H1 (cell line): ENCODE measurements around the gene PLCB1.

Experiments used
- CHD1 ChIP-seq: IDR thresholded peaks from 2 replicates; pipeline ENCODE4 v1.6.1; 2012; ENCODE audit warnings: low read depth, low read length, improper control_type of control experiment
- EP300 ChIP-seq, 2 experiments: IDR thresholded peaks; 1 replicate in 1 of 2; 2 replicates in 1 of 2; pipeline ENCODE4 v1.6.1; 2011 to 2012; ENCODE audit warnings: low read depth in 2 of 2, low read length in 2 of 2, mild to moderate bottlenecking in 2 of 2, borderline replicate concordance in 1 of 2, inconsistent platforms in 1 of 2, moderate library complexity in 1 of 2
- EZH2 ChIP-seq: fragments of 200-600 bp; sonication (generic); IDR thresholded peaks from 2 replicates; pipeline ENCODE4 v1.7.1; 2012; ENCODE audit warnings: low read depth, mild to moderate bottlenecking, moderate library complexity, low read length, inconsistent platforms; ENCODE audit not compliant: severe bottlenecking
- GABPA ChIP-seq: IDR thresholded peaks from 2 replicates; pipeline ENCODE4 v1.6.1; 2011; ENCODE audit warnings: mild to moderate bottlenecking, low read length, moderate library complexity, borderline replicate concordance; ENCODE audit not compliant: insufficient read depth
- MAFK ChIP-seq: IDR thresholded peaks from 2 replicates; pipeline ENCODE4 v1.6.1; 2012; ENCODE audit warnings: low read depth, mild to moderate bottlenecking, improper control_type of control experiment, low read length
- NRF1 ChIP-seq: IDR thresholded peaks from 2 replicates; pipeline ENCODE4 v1.6.1; 2011; ENCODE audit warnings: mild to moderate bottlenecking, low read depth, low read length, improper control_type of control experiment
- POLR2AphosphoS5 ChIP-seq: IDR thresholded peaks from 2 replicates; pipeline ENCODE4 v1.6.1; 2011; ENCODE audit warnings: low read depth, low read length
- SP1 ChIP-seq: IDR thresholded peaks from 2 replicates; pipeline ENCODE4 v1.6.1; 2011; ENCODE audit warnings: low read depth, low read length
- TF ChIP-seq, protein P1 (sequence below), 3 experiments: IDR thresholded peaks; 1 replicate in 2 of 3; 2 replicates in 1 of 3; pipeline versions ENCODE4 v1.5.1 to v1.6.1; 2011; ENCODE audit warnings: low read length in 3 of 3, mild to moderate bottlenecking in 3 of 3, inconsistent platforms in 2 of 3, low read depth in 1 of 3, moderate library complexity in 1 of 3; ENCODE audit not compliant: insufficient read depth in 1 of 3; ENCODE audit errors: control extremely low read depth in 1 of 3
- TF ChIP-seq, protein P2 (sequence below): IDR thresholded peaks from 2 replicates; pipeline ENCODE4 v1.6.1; 2011; ENCODE audit warnings: low read depth, mild to moderate bottlenecking, low read length; ENCODE audit not compliant: insufficient read depth

DNA sequence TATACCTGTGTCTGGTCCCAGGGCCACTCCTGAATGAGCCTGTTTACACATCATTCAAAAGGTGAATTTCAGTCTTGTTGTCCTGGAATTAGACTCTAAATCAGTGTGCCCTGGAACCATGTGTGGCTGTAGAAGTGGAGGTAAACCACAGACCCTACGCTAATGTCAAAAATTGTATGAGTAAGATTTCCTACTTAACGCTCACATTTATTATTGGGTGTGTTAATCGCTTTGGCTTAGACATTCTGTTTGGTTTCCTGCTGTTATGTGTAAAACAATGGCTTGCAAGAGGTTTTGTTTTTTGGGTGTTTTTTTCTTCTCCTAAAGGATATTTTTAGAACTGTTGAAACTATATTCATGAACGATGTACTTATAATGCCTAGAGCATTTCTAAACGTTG, 19.3 kb downstream of the PLCB1 start:
- TF ChIP-seq POLR2AphosphoS5 (no peak), MAFK (no peak), GABPA (no peak), NRF1 (no peak), SP1 (no peak), EP300 (IDR thresholded peaks at IDR 0.05; ENCODE audit: borderline replicate concordance in 1 of 2, low read depth in 2 of 2, low read length in 2 of 2) (no peak), EZH2 (no peak), CHD1 (no peak)
- TF ChIP-seq, protein P1, sequence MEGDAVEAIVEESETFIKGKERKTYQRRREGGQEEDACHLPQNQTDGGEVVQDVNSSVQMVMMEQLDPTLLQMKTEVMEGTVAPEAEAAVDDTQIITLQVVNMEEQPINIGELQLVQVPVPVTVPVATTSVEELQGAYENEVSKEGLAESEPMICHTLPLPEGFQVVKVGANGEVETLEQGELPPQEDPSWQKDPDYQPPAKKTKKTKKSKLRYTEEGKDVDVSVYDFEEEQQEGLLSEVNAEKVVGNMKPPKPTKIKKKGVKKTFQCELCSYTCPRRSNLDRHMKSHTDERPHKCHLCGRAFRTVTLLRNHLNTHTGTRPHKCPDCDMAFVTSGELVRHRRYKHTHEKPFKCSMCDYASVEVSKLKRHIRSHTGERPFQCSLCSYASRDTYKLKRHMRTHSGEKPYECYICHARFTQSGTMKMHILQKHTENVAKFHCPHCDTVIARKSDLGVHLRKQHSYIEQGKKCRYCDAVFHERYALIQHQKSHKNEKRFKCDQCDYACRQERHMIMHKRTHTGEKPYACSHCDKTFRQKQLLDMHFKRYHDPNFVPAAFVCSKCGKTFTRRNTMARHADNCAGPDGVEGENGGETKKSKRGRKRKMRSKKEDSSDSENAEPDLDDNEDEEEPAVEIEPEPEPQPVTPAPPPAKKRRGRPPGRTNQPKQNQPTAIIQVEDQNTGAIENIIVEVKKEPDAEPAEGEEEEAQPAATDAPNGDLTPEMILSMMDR (IDR thresholded peaks at IDR 0.05; ENCODE audit: control extremely low read depth in 1 of 3, insufficient read depth in 1 of 3, low read depth in 1 of 3, low read length in 3 of 3), result no peak
- TF ChIP-seq, protein P2, sequence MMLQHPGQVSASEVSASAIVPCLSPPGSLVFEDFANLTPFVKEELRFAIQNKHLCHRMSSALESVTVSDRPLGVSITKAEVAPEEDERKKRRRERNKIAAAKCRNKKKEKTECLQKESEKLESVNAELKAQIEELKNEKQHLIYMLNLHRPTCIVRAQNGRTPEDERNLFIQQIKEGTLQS, result no peak
